ENCODE measurements around the gene PRG2. TPM values are rescaled to one million over a fixed set of nuclear protein-coding genes. Genes with fewer than 3 reads are reported as not detected.
A peak's percentile ranks its signal among the peaks of the same experiment; 100 is the strongest.

PRG2 gene
- total and polyA plus RNA-seq, 9 of the 15 experiments (the other 6 are each of a cell fraction or from before 2014, with no cell fraction given) = 1.8 to 78.0 (median 26.6) TPM

GRCh38 chr11:57395905-57396623 is 5.6 kb upstream of the PRG2 start:
- ATAC-seq (peak; percentile 79), DNase-seq (ENCODE audit: extremely low read depth in 1 of 4, low spot score in 3 of 4) (peak; percentile 40 to 85 (median 60)), FAIRE-seq (peak; percentile 82)
- WGBS (ENCODE audit: insufficient coverage, low coverage, missing lambda C conversion rate) = 4% methylated on average over 11 of the region's 11 CpGs
- H3K9me1 ChIP-seq (ENCODE audit: control insufficient read depth, insufficient read depth, low read length) = no peaks in the 10 kb centered on the region
- no TSS peak for BruUV-seq (replicated peaks)
- H2AFZ ChIP-seq (ENCODE audit: low read depth, low read length) = peak overlapping the region; percentile 85
- no peaks in the 10 kb centered on the region for H3K79me2 ChIP-seq (ENCODE audit: control insufficient read depth, insufficient read depth, low read length)
- peak overlapping the region; percentile 76 for H3K27ac ChIP-seq (ENCODE audit: extremely low read depth, low read depth, low read length)
- H3K36me3 ChIP-seq (ENCODE audit: control insufficient read depth, insufficient read depth, low read length) = no peaks in the 10 kb centered on the region
- peaks cover 35 to 54% of the 10 kb centered on the region in 2 experiments for H3K4me1 ChIP-seq (replicated peaks in 1 of 2; ENCODE audit: control insufficient read depth in 2 of 2, insufficient read depth in 2 of 2, low read length in 2 of 2)
- in situ Hi-C loops (cut with MboI) = no loop called here
- no peak overlapping the region for H3K4me3 ChIP-seq
- ChIA-PET CTCF (ENCODE audit: low intra/inter-chr PET ratio) (no interaction called here), POLR2A (interaction anchor here (0.5 to 1.2 kb wide), 8 partner anchors 8 to 1181 kb away, joined by 3 to 8 read pairs (median 4); partner anchors contain the start of gene SELENOH)
- no peaks in the 10 kb centered on the region for H3K27me3 ChIP-seq (ENCODE audit: control insufficient read depth in 2 of 2, insufficient read depth in 2 of 2, low read length in 2 of 2)
- H4K20me1 ChIP-seq (replicated peaks; ENCODE audit: control insufficient read depth, insufficient read depth, low read length) = no peaks in the 10 kb centered on the region
- H3K9ac ChIP-seq (ENCODE audit: insufficient read depth in 1 of 2, low read depth in 2 of 2, low read length in 2 of 2) = peak overlapping the region; percentile 46 to 81; a peak in 3 of 4 replicates
- H3K9me3 ChIP-seq (replicated peaks; ENCODE audit: control insufficient read depth, insufficient read depth, low read depth, low read length) = no peaks in the 10 kb centered on the region
- intact Hi-C loops (cut with micrococcal nuclease) = no loop called here
- H3K4me2 ChIP-seq (ENCODE audit: insufficient read depth, low read length) = peak overlapping the region; percentile 72
- TF ChIP-seq ZNF395 (CRISPR knock-in tag; IDR thresholded peaks at IDR 0.05) = peak; percentile 77
- TF ChIP-seq ZKSCAN1 (IDR thresholded peaks at IDR 0.05; ENCODE audit: low read depth, low read length) = no peak
- peak; percentile 61 for TF ChIP-seq GATA2 (CRISPR knock-in tag; IDR thresholded peaks at IDR 0.05)
- peak; percentile 83 for TF ChIP-seq DPF2 (IDR thresholded peaks at IDR 0.05)
- TF ChIP-seq ZNF766 (CRISPR knock-in tag; conservative IDR thresholded peaks at IDR 0.05) = peak; percentile 73
- peak; percentile 11; the same call in 1 of the 2 replicates for TF ChIP-seq PKNOX1 (IDR thresholded peaks at IDR 0.05)
- no peak for TF ChIP-seq SAFB2 (IDR thresholded peaks at IDR 0.05; ENCODE audit: borderline replicate concordance, low read depth, low read length, severe bottlenecking)
- peak in 1 of 2 experiments; percentile 77; a peak in 2 of 4 replicates for TF ChIP-seq ZNF639 (CRISPR knock-in tag; conservative IDR thresholded peaks at IDR 0.05 in 1 of 2, IDR thresholded peaks at IDR 0.05 in 1 of 2)
- TF ChIP-seq TRIM25 (IDR thresholded peaks at IDR 0.05; ENCODE audit: borderline replicate concordance) = no peak
- 0 out of 2 replicates have a peak, but pooled peaks have one; percentile 30 for TF ChIP-seq SNIP1 (IDR thresholded peaks at IDR 0.05; ENCODE audit: low read depth)
- peak; percentile 63; the same call in 1 of the 2 replicates for TF ChIP-seq SMAD4 (CRISPR knock-in tag; conservative IDR thresholded peaks at IDR 0.05)
- peak; percentile 62; the same call in 1 of the 2 replicates for TF ChIP-seq SMARCE1 (IDR thresholded peaks at IDR 0.05)
- TF ChIP-seq E2F3 (CRISPR knock-in tag; IDR thresholded peaks at IDR 0.05) = no peak
- 0 out of 2 replicates have a peak, but pooled peaks have one; percentile 14 for TF ChIP-seq ZBTB12 (CRISPR knock-in tag; IDR thresholded peaks at IDR 0.05)

Measured in K562 (cell line).